ENCODE results near the gene NDUFA6.
A peak's percentile ranks its signal among the peaks of the same experiment; 100 is the strongest.
"Not testable (repeated sequence)": the region's sequence is repeated elsewhere in the genome, so short reads cannot be mapped to it uniquely, and the experiment has no call there.

Gene NDUFA6

GRCh38 chr22:42073621-42074041 is 16.9 kb downstream of the NDUFA6 start:
- DNase-seq (ENCODE audit: low read depth, low spot score): no peak

GRCh38 chr22:42072606-42073330 is 17.8 kb downstream of the NDUFA6 start:
- no peak overlapping the region for H3K27ac ChIP-seq
- DNase-seq (ENCODE audit: low read depth, low spot score): no peak

More at GRCh38 chr22:42073621-42074041, 16.9 kb downstream of the NDUFA6 start:
- no peak overlapping the region for H3K27ac ChIP-seq

GRCh38 chr22:42071508-42071907 is 19.1 kb downstream of the NDUFA6 start:
- DNase-seq (ENCODE audit: low read depth, low spot score): not testable (repeated sequence)
- H3K27ac ChIP-seq: peak overlapping the region; percentile 55

- DNase-seq (ENCODE audit: low read depth, low spot score): peak; percentile 55
- H3K27ac ChIP-seq: peak within 1 kb of the TSS; percentile 55
Measured at GRCh38 chr22:42070517-42071422, 19.8 kb downstream of the NDUFA6 start, which contains the start of gene NAGA. Gene NAGA, minus strand, starts transcription at chr22:42070812. Its CDS starts 515 bp downstream, at chr22:42070297.

- DNase-seq (ENCODE audit: low read depth, low spot score): no peak
- peak overlapping the region; percentile 55 for H3K27ac ChIP-seq
Measured at GRCh38 chr22:42069801-42070516, 20.6 kb downstream of the NDUFA6 start.

- DNase-seq (ENCODE audit: low read depth, low spot score): no peak
Measured at GRCh38 chr22:42068291-42068690, 22.3 kb downstream of the NDUFA6 start.

GRCh38 chr22:42067671-42068251 is 22.8 kb downstream of the NDUFA6 start:
- no peak for DNase-seq (ENCODE audit: low read depth, low spot score)
- H3K27ac ChIP-seq: no peak overlapping the region

More at GRCh38 chr22:42068291-42068690, 22.3 kb downstream of the NDUFA6 start:
- H3K27ac ChIP-seq: no peak overlapping the region

- H3K27ac ChIP-seq: no peak overlapping the region
- no peak for DNase-seq (ENCODE audit: low read depth, low spot score)
Measured at GRCh38 chr22:42066937-42067336, 23.6 kb downstream of the NDUFA6 start.

GRCh38 chr22:42066126-42066761 is 24.3 kb downstream of the NDUFA6 start:
- DNase-seq (ENCODE audit: low read depth, low spot score): no peak
- no peak overlapping the region for H3K27ac ChIP-seq

- DNase-seq (ENCODE audit: low read depth, low spot score): no peak
- H3K27ac ChIP-seq: no peak overlapping the region
Measured at GRCh38 chr22:42065438-42066125, 25.0 kb downstream of the NDUFA6 start.

- no peak overlapping the region for H3K27ac ChIP-seq
- no peak for DNase-seq (ENCODE audit: low read depth, low spot score)
Measured at GRCh38 chr22:42064629-42065028, 25.9 kb downstream of the NDUFA6 start.

- no peak for DNase-seq (ENCODE audit: low read depth, low spot score)
- H3K27ac ChIP-seq: no peak overlapping the region
Measured at GRCh38 chr22:42062506-42063170, 27.9 kb downstream of the NDUFA6 start.

- no peak overlapping the region for H3K27ac ChIP-seq
- DNase-seq (ENCODE audit: low read depth, low spot score): no peak
Measured at GRCh38 chr22:42061041-42061440, 29.5 kb downstream of the NDUFA6 start.

GRCh38 chr22:42060489-42060888 is 30.1 kb downstream of the NDUFA6 start:
- no peak overlapping the region for H3K27ac ChIP-seq
- DNase-seq (ENCODE audit: low read depth, low spot score): no peak

GRCh38 chr22:42056757-42057511 is 33.6 kb downstream of the NDUFA6 start:
- H3K27ac ChIP-seq: no peak overlapping the region
- no peak for DNase-seq (ENCODE audit: low read depth, low spot score)

- no peak overlapping the region for H3K27ac ChIP-seq
- no peak for DNase-seq (ENCODE audit: low read depth, low spot score)
Measured at GRCh38 chr22:42052765-42053164, 37.8 kb downstream of the NDUFA6 start.

- no peak for DNase-seq (ENCODE audit: low read depth, low spot score)
- no peak overlapping the region for H3K27ac ChIP-seq
Measured at GRCh38 chr22:42050641-42051180, 39.9 kb downstream of the NDUFA6 start.

- H3K27ac ChIP-seq: no peak overlapping the region
- DNase-seq (ENCODE audit: low read depth, low spot score): no peak
Measured at GRCh38 chr22:42041784-42042183, 48.8 kb downstream of the NDUFA6 start.

Measured in epithelial cell of prostate (primary cell).